HCT116 (cell line): ENCODE results near the gene TMEM52. TPM values are rescaled to one million over a fixed set of nuclear protein-coding genes. Genes with fewer than 3 reads are reported as not detected.

Source experiments
- ATAC-seq: fragments of 200-7000 bp; cut with Tn5 transposase; 2 replicates; pipeline ENCODE4 v1.9.1; 2020; ENCODE audit warnings: mild to moderate bottlenecking, moderate library complexity
- BruUV-seq: library from RNA; stranded (reverse); fragments of 400-500 nt; replicated peaks from 2 replicates; lab custom pipeline; 2021; lab: Mats Ljungman, UMichigan
- CTCF ChIA-PET: fragments of 300-600 bp; sonication (Branson Sonifier 250); formaldehyde crosslinking; loops from one replicate; lab custom pipeline; 2021; ENCODE audit warnings: antibody characterized with exemption; lab: Charles Lee
- POLR2A ChIA-PET: fragments of 300-600, 350-600 bp; sonication (Branson Sonifier 250); formaldehyde crosslinking; loops from one replicate; lab custom pipeline; 2021; ENCODE audit warnings: antibody characterized with exemption; lab: Charles Lee
- RAD21 ChIA-PET, 2 experiments: fragments of 300-600 bp; sonication (Branson Sonifier 250); formaldehyde crosslinking; loops; one replicate each; lab custom pipeline; 2023; ENCODE audit warnings: low total read pairs in 2 of 2; ENCODE audit not compliant: uncharacterized antibody in 2 of 2, unreplicated experiment in 2 of 2, low non-redundant PET in 1 of 2; lab: Charles Lee
- DNase-seq: peaks from one replicate; pipeline ENCODE4 v3.0.0-alpha.2; 2010; ENCODE audit warnings: low read depth, low spot score
- H2AFZ ChIP-seq: fragments of 200-600 bp; shearing (Covaris generic), sonication (generic); 2 replicates; pipeline ENCODE4 v1.6.1; 2017; ENCODE audit warnings: low read depth, mixed run types, mixed read lengths, antibody characterized with exemption, low read length; ENCODE audit not compliant: poor library complexity, severe bottlenecking
- H3K27ac ChIP-seq: 2 replicates; pipeline ENCODE4 v1.5.1; 2012; ENCODE audit warnings: low read depth, low read length
- H3K27me3 ChIP-seq: fragments of 200-600 bp; sonication (generic); 2 replicates; pipeline ENCODE4 v1.6.1; 2016; ENCODE audit warnings: mixed run types, low read length, mixed read lengths; ENCODE audit not compliant: insufficient read depth
- H3K36me3 ChIP-seq, 2 experiments: fragments of 200-500 bp in 1 of 2; fragments of 200-600 bp in 1 of 2; sonication (Bioruptor generic) in 1 of 2; sonication (generic) in 1 of 2; 2 replicates each; pipeline versions ENCODE4 v1.5.1 to v1.6.1; 2014 to 2016; ENCODE audit warnings: low read length in 2 of 2, inconsistent platforms in 1 of 2, mixed read lengths in 1 of 2, mixed run types in 1 of 2; ENCODE audit not compliant: insufficient read depth in 2 of 2, control insufficient read depth in 1 of 2
- H3K4me1 ChIP-seq, 2 experiments: fragments of 200-600 bp in 1 of 2; sonication (generic) in 1 of 2; 2 replicates each; pipeline versions ENCODE4 v1.5.1 to v1.6.1; 2012 to 2017; ENCODE audit warnings: low read length in 2 of 2, inconsistent platforms in 1 of 2, mild to moderate bottlenecking in 1 of 2, mixed read lengths in 1 of 2, mixed run types in 1 of 2, moderate library complexity in 1 of 2; ENCODE audit not compliant: insufficient read depth in 2 of 2, control insufficient read depth in 1 of 2
- H3K4me2 ChIP-seq: fragments of 200-600 bp; sonication (generic); 2 replicates; pipeline ENCODE4 v1.6.1; 2017; ENCODE audit warnings: mixed run types, low read length, mixed read lengths
- H3K4me3 ChIP-seq, 2 experiments: fragments of 200-600 bp in 1 of 2; sonication (generic) in 1 of 2; replicated peaks in 1 of 2; 2 replicates each; pipeline ENCODE4 v1.5.1; 2011 to 2016; ENCODE audit warnings: low read length in 2 of 2, control low read depth in 1 of 2, low read depth in 1 of 2, mild to moderate bottlenecking in 1 of 2, mixed read lengths in 1 of 2, mixed run types in 1 of 2
- H3K79me2 ChIP-seq: fragments of 200-600 bp; sonication (generic); 2 replicates; pipeline ENCODE4 v1.6.1; 2017; ENCODE audit warnings: mild to moderate bottlenecking, mixed run types, low read length, moderate library complexity, mixed read lengths; ENCODE audit not compliant: insufficient read depth
- H3K9ac ChIP-seq: fragments of 200-600 bp; sonication (generic); 2 replicates; pipeline ENCODE4 v1.6.1; 2016; ENCODE audit warnings: low read length, mixed read lengths
- H3K9me2 ChIP-seq: fragments of 200-600 bp; sonication (generic), shearing (Covaris generic); 2 replicates; pipeline ENCODE4 v1.6.1; 2017; ENCODE audit warnings: mixed run types, mild to moderate bottlenecking, moderate library complexity; ENCODE audit not compliant: insufficient read depth
- H3K9me3 ChIP-seq, 2 experiments: fragments of 200-500 bp in 1 of 2; fragments of 200-600 bp in 1 of 2; sonication (Bioruptor generic) in 1 of 2; sonication (generic) in 1 of 2; 2 replicates each; pipeline ENCODE4 v1.6.1; 2014 to 2017; ENCODE audit warnings: low read length in 2 of 2, mixed read lengths in 2 of 2, inconsistent platforms in 1 of 2, low read depth in 1 of 2, mild to moderate bottlenecking in 1 of 2, mixed run types in 1 of 2, moderate library complexity in 1 of 2; ENCODE audit not compliant: control insufficient read depth in 1 of 2, insufficient read depth in 1 of 2
- H4K20me1 ChIP-seq: fragments of 200-600 bp; sonication (generic), shearing (Covaris generic); 2 replicates; pipeline ENCODE4 v1.6.1; 2017; ENCODE audit warnings: mixed run types, mild to moderate bottlenecking, moderate library complexity; ENCODE audit not compliant: insufficient read depth
- CBX3 ChIP-seq: IDR thresholded peaks from 2 replicates; pipeline ENCODE4 v1.6.1; 2012; ENCODE audit warnings: low read depth
- CEBPB ChIP-seq: IDR thresholded peaks from 2 replicates; pipeline ENCODE4 v1.6.1; 2012; ENCODE audit warnings: low read depth
- CTCF ChIP-seq, 3 experiments: fragments of 200-600 bp in 1 of 3; sonication (generic) in 1 of 3; IDR thresholded peaks in 2 of 3; conservative IDR thresholded peaks in 1 of 3; 2 replicates each; pipeline ENCODE4 v1.5.1; 2012 to 2017; ENCODE audit warnings: low read depth in 2 of 3, low read length in 2 of 3, antibody characterized with exemption in 1 of 3, borderline replicate concordance in 1 of 3, control low read depth in 1 of 3, mild to moderate bottlenecking in 1 of 3, mixed read lengths in 1 of 3, mixed run types in 1 of 3, moderate library complexity in 1 of 3; ENCODE audit not compliant: insufficient read depth in 1 of 3
- EGR1 ChIP-seq: IDR thresholded peaks from 2 replicates; pipeline ENCODE4 v1.6.1; 2012; ENCODE audit warnings: low read depth
- EZH2phosphoT487 ChIP-seq: fragments of 200-600 bp; IDR thresholded peaks from 2 replicates; pipeline ENCODE4 v1.6.1; 2018; ENCODE audit warnings: antibody characterized with exemption, borderline replicate concordance
- POLR2AphosphoS5 ChIP-seq: IDR thresholded peaks from 2 replicates; pipeline ENCODE4 v1.6.1; 2011; ENCODE audit warnings: mild to moderate bottlenecking, low read depth, low read length, moderate library complexity
- SIN3A ChIP-seq: IDR thresholded peaks from 2 replicates; pipeline ENCODE4 v1.6.1; 2012; ENCODE audit warnings: low read depth
- SRF ChIP-seq: IDR thresholded peaks from 2 replicates; pipeline ENCODE4 v1.6.1; 2012; ENCODE audit warnings: low read depth
- ZBTB33 ChIP-seq: IDR thresholded peaks from 2 replicates; pipeline ENCODE4 v1.6.1; 2011; ENCODE audit warnings: mild to moderate bottlenecking, low read length, moderate library complexity; ENCODE audit not compliant: insufficient replicate concordance; ENCODE audit errors: extremely low read depth
- intact Hi-C: fragments of 100-400 bp; cut with micrococcal nuclease; formaldehyde crosslinking; loops from 2 replicates; pipeline ENCODE4 v1.10.0; 2022
- total RNA-seq: library from RNA; stranded (reverse); gene quantifications from one replicate; pipeline ENCODE4 v1.2.1, GENCODE V29; 2021; ENCODE audit not compliant: unreplicated experiment

Gene TMEM52
- total RNA-seq, 1 experiment from 2014 or later, result 27.5 TPM

- H3K9me3 ChIP-seq, result no peaks in the 10 kb centered on the region
- no peaks in the 10 kb centered on the region for H3K27me3 ChIP-seq
- intact Hi-C loops, result no loop called here
- no peaks in the 10 kb centered on the region for H3K9me2 ChIP-seq
- DNase-seq, result no peak
- no peak overlapping the region for H3K27ac ChIP-seq
- H3K4me3 ChIP-seq, result no peak overlapping the region
- TF ChIP-seq CTCF (IDR thresholded peaks at IDR 0.05 in 2 of 3, conservative IDR thresholded peaks at IDR 0.05 in 1 of 3; ENCODE audit: borderline replicate concordance in 1 of 3, insufficient read depth in 1 of 3, low read depth in 2 of 3, low read length in 2 of 3), result peak in 1 of 3 experiments; percentile 2; a peak in 1 of 6 replicates
- TF ChIP-seq SRF, result no peak
- TF ChIP-seq, all 23 proteins: peak for 1
- 0 out of 2 replicates have a peak, but pooled peaks have one; percentile 16 for ATAC-seq
- Histone ChIP-seq H2AFZ (no peak overlapping the region), H3K4me1 (peaks cover 0 to 8% of the 10 kb centered on the region in 2 experiments; a peak in 2 of 4 replicates), H3K36me3 (no peaks in the 10 kb centered on the region), H3K79me2 (no peaks in the 10 kb centered on the region), H4K20me1 (no peaks in the 10 kb centered on the region), H3K9ac (no peak overlapping the region), H3K4me2 (no peak overlapping the region)
- ChIA-PET POLR2A (no interaction called here), CTCF (interaction anchor here (0.6 to 1.3 kb wide), 3 partner anchors 10 to 95 kb away, joined by 3 to 4 read pairs (median 3); partner anchors contain the start of gene PRKCZ), RAD21 (no interaction called here)
- no TSS peak for BruUV-seq
These were observed 35.9 kb upstream of the TMEM52 start for GRCh38 chr1:1954831-1955441.

- ATAC-seq (no peak), DNase-seq (no peak)
- no peaks in the 10 kb centered on the region for H4K20me1 ChIP-seq
- CTCF ChIA-PET, result interaction anchor here (0.7 kb wide), 1 partner anchor 10 kb away, joined by 3 read pairs; no protein-coding TSS in a partner anchor
- no peak overlapping the region for H2AFZ ChIP-seq
- no peaks in the 10 kb centered on the region for H3K9me3 ChIP-seq
- no peak overlapping the region for H3K4me3 ChIP-seq
- H3K4me2 ChIP-seq, result no peak overlapping the region
- no TSS peak for BruUV-seq
- no peaks in the 10 kb centered on the region for H3K79me2 ChIP-seq
- POLR2A ChIA-PET, result no interaction called here
- no peak overlapping the region for H3K9ac ChIP-seq
- H3K27ac ChIP-seq, result no peak overlapping the region
- no peaks in the 10 kb centered on the region for H3K27me3 ChIP-seq
- H3K4me1 ChIP-seq, result no peaks in the 10 kb centered on the region
- H3K36me3 ChIP-seq, result no peaks in the 10 kb centered on the region
- RAD21 ChIA-PET, result no interaction called here
- H3K9me2 ChIP-seq, result no peaks in the 10 kb centered on the region
- intact Hi-C loops, result no loop called here
- no peak for TF ChIP-seq EGR1
- no peak for TF ChIP-seq POLR2AphosphoS5
- TF ChIP-seq ZBTB33, result no peak
- TF ChIP-seq CBX3, result no peak
- no peak for TF ChIP-seq SIN3A
- no peak for TF ChIP-seq EZH2phosphoT487
- TF ChIP-seq CEBPB, result no peak
- TF ChIP-seq CTCF (IDR thresholded peaks at IDR 0.05 in 2 of 3, conservative IDR thresholded peaks at IDR 0.05 in 1 of 3; ENCODE audit: borderline replicate concordance in 1 of 3, insufficient read depth in 1 of 3, low read depth in 2 of 3, low read length in 2 of 3), result no peak
These were observed 34.9 kb upstream of the TMEM52 start for GRCh38 chr1:1954015-1954414.
